BLaER1 treated with 17β-estradiol and CSF1 and Interleukin-3, amounts not matched to agents 10 nM and 100 nM (cell line): ENCODE measurements around the gene TRPM3.
"Not testable (repeated sequence)": the region's sequence is repeated elsewhere in the genome, so short reads cannot be mapped to it uniquely, and the experiment has no call there.

ENCODE experiments used
- H3K27ac ChIP-seq, 11 experiments: shearing (Covaris generic); formaldehyde crosslinking; 2 replicates each; pipeline ENCODE4 v1.8.1; 2022
- H3K27me3 ChIP-seq, 11 experiments: shearing (Covaris generic); formaldehyde crosslinking; 2 replicates each; pipeline ENCODE4 v1.8.1; 2022
- H3K36me3 ChIP-seq, 11 experiments: shearing (Covaris generic); formaldehyde crosslinking; 2 replicates each; pipeline ENCODE4 v1.8.1; 2022
- H3K4me1 ChIP-seq, 10 experiments: shearing (Covaris generic); formaldehyde crosslinking; 2 replicates each; pipeline ENCODE4 v1.8.1; 2022
- H3K4me2 ChIP-seq, 11 experiments: shearing (Covaris generic); formaldehyde crosslinking; 2 replicates each; pipeline ENCODE4 v1.8.1; 2022
- H3K4me3 ChIP-seq, 10 experiments: shearing (Covaris generic); formaldehyde crosslinking; 2 replicates each; pipeline ENCODE4 v1.8.1; 2022
- H3K9ac ChIP-seq, 11 experiments: shearing (Covaris generic); formaldehyde crosslinking; 2 replicates each; pipeline ENCODE4 v1.8.1; 2022
- H3K9me3 ChIP-seq, 11 experiments: shearing (Covaris generic); formaldehyde crosslinking; replicated peaks in 1 of 11; 2 replicates each; pipeline ENCODE4 v1.8.1; 2022
- H4K20me1 ChIP-seq, 11 experiments: shearing (Covaris generic); formaldehyde crosslinking; 2 replicates each; pipeline ENCODE4 v1.8.1; 2022
- Cebpa-rat ChIP-seq, 11 experiments: shearing (Covaris generic); IDR thresholded peaks; 2 replicates each; pipeline ENCODE4 v1.8.1; 2022

The TRPM3 gene

GRCh38 chr9:70641631-70642030, 479.8 kb downstream of the TRPM3 start:
- Histone ChIP-seq H3K4me2 (no peak overlapping the region), H3K27me3 (no peaks in the 10 kb centered on the region), H3K9ac (no peak overlapping the region), H3K9me3 (no peaks in the 10 kb centered on the region), H4K20me1 (no peaks in the 10 kb centered on the region), H3K4me1 (no peaks in the 10 kb centered on the region), H3K4me3 (no peak overlapping the region), H3K36me3 (no peaks in the 10 kb centered on the region), H3K27ac (no peak overlapping the region)
- no peak for TF ChIP-seq Cebpa-rat (IDR thresholded peaks at IDR 0.05)

GRCh38 chr9:70641031-70641430, 480.4 kb downstream of the TRPM3 start:
- no peaks in the 10 kb centered on the region for H3K36me3 ChIP-seq
- no peak overlapping the region for H3K4me3 ChIP-seq
- H4K20me1 ChIP-seq: no peaks in the 10 kb centered on the region
- H3K9me3 ChIP-seq: no peaks in the 10 kb centered on the region
- H3K27me3 ChIP-seq: no peaks in the 10 kb centered on the region
- no peak overlapping the region for H3K4me2 ChIP-seq
- H3K4me1 ChIP-seq: no peaks in the 10 kb centered on the region
- H3K9ac ChIP-seq: no peak overlapping the region
- no peak for TF ChIP-seq Cebpa-rat (IDR thresholded peaks at IDR 0.05)
- no peak overlapping the region for H3K27ac ChIP-seq

GRCh38 chr9:70639853-70640814, 481.3 kb downstream of the TRPM3 start:
- no peak overlapping the region for H3K4me3 ChIP-seq

GRCh38 chr9:70635790-70636189, 485.6 kb downstream of the TRPM3 start:
- H3K9me3 ChIP-seq: no peaks in the 10 kb centered on the region
- no peaks in the 10 kb centered on the region for H3K27me3 ChIP-seq
- H3K9ac ChIP-seq: no peak overlapping the region
- H3K4me2 ChIP-seq: no peak overlapping the region
- no peak for TF ChIP-seq Cebpa-rat (IDR thresholded peaks at IDR 0.05)
- no peaks in the 10 kb centered on the region for H4K20me1 ChIP-seq
- no peak overlapping the region for H3K4me3 ChIP-seq
- peaks cover 0 to 5% (median 2%) of the 10 kb centered on the region in 10 experiments; a peak in 7 of 20 replicates for H3K4me1 ChIP-seq
- H3K27ac ChIP-seq: no peak overlapping the region
- H3K36me3 ChIP-seq: no peaks in the 10 kb centered on the region

More at GRCh38 chr9:70639853-70640814, 481.3 kb downstream of the TRPM3 start:
- Histone ChIP-seq H3K27ac (no peak overlapping the region), H3K27me3 (no peaks in the 10 kb centered on the region), H3K4me2 (no peak overlapping the region), H3K9me3 (no peaks in the 10 kb centered on the region), H3K9ac (no peak overlapping the region), H4K20me1 (no peaks in the 10 kb centered on the region), H3K36me3 (no peaks in the 10 kb centered on the region), H3K4me1 (no peaks in the 10 kb centered on the region)
- TF ChIP-seq Cebpa-rat (IDR thresholded peaks at IDR 0.05): no peak

- Histone ChIP-seq H3K36me3 (no peaks in the 10 kb centered on the region), H3K4me2 (no peak overlapping the region), H3K9ac (no peak overlapping the region), H3K9me3 (no peaks in the 10 kb centered on the region; a peak in 1 of 22 replicates), H3K4me1 (peaks cover 0 to 12% (median 4%) of the 10 kb centered on the region in 10 experiments; a peak in 7 of 20 replicates), H3K4me3 (no peak overlapping the region), H4K20me1 (no peaks in the 10 kb centered on the region), H3K27me3 (no peaks in the 10 kb centered on the region), H3K27ac (no peak overlapping the region)
- TF ChIP-seq Cebpa-rat (IDR thresholded peaks at IDR 0.05): no peak
Observed at GRCh38 chr9:70634696-70635095, 486.7 kb downstream of the TRPM3 start.

- Histone ChIP-seq H3K27me3 (no peaks in the 10 kb centered on the region), H3K9ac (no peak overlapping the region), H3K27ac (no peak overlapping the region), H3K4me3 (no peak overlapping the region), H3K36me3 (no peaks in the 10 kb centered on the region), H3K9me3 (no peaks in the 10 kb centered on the region; a peak in 1 of 22 replicates), H4K20me1 (no peaks in the 10 kb centered on the region), H3K4me1 (peaks cover 0 to 12% (median 4%) of the 10 kb centered on the region in 10 experiments; a peak in 7 of 20 replicates), H3K4me2 (peak overlapping the region in 4 of 11 experiments; percentile 6 to 28 (median 20); a peak in 5 of 22 replicates)
- no peak for TF ChIP-seq Cebpa-rat (IDR thresholded peaks at IDR 0.05)
Observed at GRCh38 chr9:70630971-70631370, 490.4 kb downstream of the TRPM3 start.

- not testable (repeated sequence) for H3K9me3 ChIP-seq, H3K9ac ChIP-seq, H3K27ac ChIP-seq, H3K4me3 ChIP-seq, H4K20me1 ChIP-seq, H3K4me2 ChIP-seq, H3K36me3 ChIP-seq, H3K27me3 ChIP-seq
- H3K4me1 ChIP-seq: peaks cover 0 to 12% (median 4%) of the 10 kb centered on the region in 10 experiments; a peak in 7 of 20 replicates
Observed at GRCh38 chr9:70629080-70629685, 492.2 kb downstream of the TRPM3 start.

GRCh38 chr9:70625078-70625477, 496.3 kb downstream of the TRPM3 start:
- Histone ChIP-seq H4K20me1 (no peaks in the 10 kb centered on the region), H3K4me3 (no peak overlapping the region), H3K9me3 (peaks cover 0 to 4% (median 0%) of the 10 kb centered on the region in 11 experiments; a peak in 2 of 22 replicates), H3K27me3 (no peaks in the 10 kb centered on the region), H3K27ac (no peak overlapping the region), H3K4me1 (peaks cover 0 to 2% (median 0%) of the 10 kb centered on the region in 10 experiments; a peak in 3 of 20 replicates), H3K4me2 (no peak overlapping the region), H3K9ac (no peak overlapping the region), H3K36me3 (no peaks in the 10 kb centered on the region)
- TF ChIP-seq Cebpa-rat (IDR thresholded peaks at IDR 0.05): no peak

GRCh38 chr9:70618784-70619183, 502.6 kb downstream of the TRPM3 start:
- Histone ChIP-seq H3K4me1 (peaks cover 6 to 10% (median 8%) of the 10 kb centered on the region in 10 experiments; a peak in 17 of 20 replicates), H3K4me2 (no peak overlapping the region), H3K9ac (no peak overlapping the region), H4K20me1 (no peaks in the 10 kb centered on the region), H3K27ac (no peak overlapping the region), H3K9me3 (peaks cover 0 to 4% (median 0%) of the 10 kb centered on the region in 11 experiments; a peak in 1 of 22 replicates), H3K4me3 (no peak overlapping the region), H3K36me3 (no peaks in the 10 kb centered on the region), H3K27me3 (no peaks in the 10 kb centered on the region)
- TF ChIP-seq Cebpa-rat (IDR thresholded peaks at IDR 0.05): no peak
